ENCODE results near the gene CYCS.
A peak's percentile ranks its signal among the peaks of the same experiment; 100 is the strongest.

Gene CYCS

GRCh38 chr7:25125137-25125946, at the start of gene CYCS:
TSS of gene CYCS (minus strand) at chr7:25125260. CDS start at chr7:25124119, 1,141 bp downstream.
- peak; percentile 83 to 100 (median 99) for DNase-seq

- no peak for DNase-seq
These were observed 48.1 kb upstream of the CYCS start for GRCh38 chr7:25173184-25173583.

- no peak for DNase-seq
These were observed 46.5 kb upstream of the CYCS start for GRCh38 chr7:25171516-25171915.

- no peak for DNase-seq
These were observed 46.0 kb upstream of the CYCS start for GRCh38 chr7:25171071-25171470.

GRCh38 chr7:25169683-25170082, 44.6 kb upstream of the CYCS start:
- no peak for DNase-seq

- no peak for DNase-seq
These were observed 43.1 kb upstream of the CYCS start for GRCh38 chr7:25168145-25168544.

- no peak for DNase-seq
These were observed 42.3 kb upstream of the CYCS start for GRCh38 chr7:25167262-25167843.

GRCh38 chr7:25159983-25160596, 35.0 kb upstream of the CYCS start:
- peak in 1 of 56 donors; percentile 11 for DNase-seq

GRCh38 chr7:25158966-25159365, 33.9 kb upstream of the CYCS start:
- no peak for DNase-seq

- no peak for DNase-seq
These were observed 26.7 kb upstream of the CYCS start for GRCh38 chr7:25151773-25152172.

GRCh38 chr7:25149836-25150235, 24.8 kb upstream of the CYCS start:
- DNase-seq, result no peak

- DNase-seq, result no peak
These were observed 23.9 kb upstream of the CYCS start for GRCh38 chr7:25148772-25149575.

GRCh38 chr7:25143763-25144162, 18.7 kb upstream of the CYCS start:
- no peak for DNase-seq

- no peak for DNase-seq
These were observed 14.5 kb upstream of the CYCS start for GRCh38 chr7:25139536-25139935.

GRCh38 chr7:25134358-25135010, 9.4 kb upstream of the CYCS start:
- DNase-seq, result no peak

GRCh38 chr7:25132430-25132829, 7.4 kb upstream of the CYCS start:
- no peak for DNase-seq

GRCh38 chr7:25126751-25127150, 1.7 kb upstream of the CYCS start:
- DNase-seq, result no peak

GRCh38 chr7:25124465-25125136, 459 bp downstream of the CYCS start:
- DNase-seq, result peak in 10 of 56 donors; percentile 1 to 49 (median 18)

- no peak for DNase-seq
These were observed 2.7 kb downstream of the CYCS start for GRCh38 chr7:25122373-25122772.

- no peak for DNase-seq
These were observed 3.5 kb downstream of the CYCS start for GRCh38 chr7:25121599-25121998.

GRCh38 chr7:25119102-25119501, 6.0 kb downstream of the CYCS start:
- DNase-seq, result no peak
